GM21526 (cell line): ENCODE results near the gene XPO6.

Experiments used
- ATAC-seq: cut with Tn5 transposase; IDR thresholded peaks from one replicate; pipeline ENCODE4 v1.9.1; 2021; ENCODE audit warnings: moderate library complexity; ENCODE audit not compliant: unreplicated experiment, low FRiP score

Gene XPO6

GRCh38 chr16:28186752-28187151 lies 25.0 kb downstream of the XPO6 start:
- ATAC-seq, result no peak

GRCh38 chr16:28185696-28186095 lies 26.1 kb downstream of the XPO6 start:
- ATAC-seq, result no peak

GRCh38 chr16:28184625-28185024 lies 27.1 kb downstream of the XPO6 start:
- no peak for ATAC-seq

- no peak for ATAC-seq
Observed at GRCh38 chr16:28183930-28184329, 27.8 kb downstream of the XPO6 start.

- ATAC-seq, result no peak
Observed at GRCh38 chr16:28183484-28183883, 28.3 kb downstream of the XPO6 start.

- no peak for ATAC-seq
Observed at GRCh38 chr16:28182801-28183200, 29.0 kb downstream of the XPO6 start.

- no peak for ATAC-seq
Observed at GRCh38 chr16:28182183-28182582, 29.6 kb downstream of the XPO6 start.

GRCh38 chr16:28181515-28181914 lies 30.2 kb downstream of the XPO6 start:
- ATAC-seq, result no peak

GRCh38 chr16:28180655-28181460 lies 30.9 kb downstream of the XPO6 start:
- ATAC-seq, result no peak

GRCh38 chr16:28179354-28179753 lies 32.4 kb downstream of the XPO6 start:
- no peak for ATAC-seq

- no peak for ATAC-seq
Observed at GRCh38 chr16:28175715-28176114, 36.0 kb downstream of the XPO6 start.

GRCh38 chr16:28172336-28172735 lies 39.4 kb downstream of the XPO6 start:
- no peak for ATAC-seq

GRCh38 chr16:28171816-28172215 lies 39.9 kb downstream of the XPO6 start:
- ATAC-seq, result no peak

- ATAC-seq, result no peak
Observed at GRCh38 chr16:28168991-28169554, 42.7 kb downstream of the XPO6 start.

GRCh38 chr16:28167730-28168129 lies 44.0 kb downstream of the XPO6 start:
- ATAC-seq, result no peak

- no peak for ATAC-seq
Observed at GRCh38 chr16:28167221-28167620, 44.5 kb downstream of the XPO6 start.

- ATAC-seq, result no peak
Observed at GRCh38 chr16:28166394-28167208, 45.2 kb downstream of the XPO6 start.

GRCh38 chr16:28165598-28165997 lies 46.2 kb downstream of the XPO6 start:
- ATAC-seq, result no peak

GRCh38 chr16:28164140-28164539 lies 47.6 kb downstream of the XPO6 start:
- no peak for ATAC-seq

- ATAC-seq, result no peak
Observed at GRCh38 chr16:28163699-28164098, 48.1 kb downstream of the XPO6 start.

GRCh38 chr16:28162326-28162877 lies 49.4 kb downstream of the XPO6 start:
- no peak for ATAC-seq
